Stimulated activated CD4-positive, alpha-beta T cell treated with anti-CD3 and anti-CD28 coated beads, Interleukin-4, amount 100 ng/mL, for 24 hours (primary cell): ENCODE results near the gene LSM7.
"Not testable (repeated sequence)": the region's sequence is repeated elsewhere in the genome, so short reads cannot be mapped to it uniquely, and the experiment has no call there.

Source experiments
- DNase-seq: peaks from one replicate; pipeline ENCODE4 v3.0.0-alpha.2; 2020

Gene LSM7

DNA sequence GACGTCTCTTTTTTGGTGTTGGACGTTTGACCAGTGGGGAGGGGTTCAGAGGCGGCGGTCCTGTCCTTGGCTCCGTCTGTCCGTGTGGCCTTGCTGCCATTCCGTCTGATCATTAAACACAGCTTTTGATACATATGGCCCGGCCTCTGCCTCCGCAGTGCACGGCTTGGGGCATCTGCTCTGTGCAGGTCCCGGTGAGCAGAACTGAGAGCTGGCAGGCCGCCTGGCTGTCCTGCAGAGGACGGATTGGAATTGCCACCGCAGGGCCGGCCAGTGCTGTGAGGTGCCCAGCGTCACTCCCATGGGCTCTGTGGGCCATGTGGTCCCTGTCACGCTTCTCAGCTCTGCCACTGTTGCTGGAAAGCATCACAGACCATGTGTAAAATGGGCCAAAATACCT lies 26.3 kb upstream of the LSM7 start:
- DNase-seq, result no peak

DNA sequence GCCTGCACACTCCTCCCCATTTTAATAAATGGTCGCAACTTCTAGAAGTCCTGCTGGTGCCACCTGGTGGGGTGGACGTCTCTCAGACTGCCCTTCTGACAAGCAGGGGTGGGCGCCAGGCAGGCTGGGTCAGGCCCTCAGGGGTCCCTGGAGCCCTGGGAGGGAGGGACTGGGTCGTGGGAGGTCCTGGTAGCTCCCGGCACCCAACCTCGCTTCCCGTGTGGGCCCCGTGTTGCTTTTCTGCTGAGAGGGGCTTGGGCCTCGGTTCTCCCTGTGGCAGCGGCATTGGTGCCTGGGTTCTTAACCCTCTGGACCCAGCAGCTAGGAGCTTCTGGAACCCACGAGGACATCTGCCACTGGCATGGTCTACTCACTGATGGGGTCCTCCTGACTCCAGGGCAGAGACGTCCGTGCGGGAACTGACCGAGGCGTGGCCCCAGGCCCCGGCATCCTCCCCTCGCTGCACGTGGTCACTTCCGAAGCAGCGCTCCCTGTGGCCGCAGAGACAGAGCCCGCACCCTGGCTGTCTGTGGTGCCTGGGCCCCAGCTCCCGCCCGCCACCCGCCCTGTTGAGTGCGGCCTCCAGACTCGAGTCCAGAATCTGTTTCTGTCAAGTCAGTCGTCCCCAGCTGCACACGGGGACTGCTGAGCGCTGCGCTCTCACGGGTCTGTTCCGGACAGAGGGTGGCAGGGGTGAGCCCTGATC lies 25.7 kb upstream of the LSM7 start:
- no peak for DNase-seq

DNA sequence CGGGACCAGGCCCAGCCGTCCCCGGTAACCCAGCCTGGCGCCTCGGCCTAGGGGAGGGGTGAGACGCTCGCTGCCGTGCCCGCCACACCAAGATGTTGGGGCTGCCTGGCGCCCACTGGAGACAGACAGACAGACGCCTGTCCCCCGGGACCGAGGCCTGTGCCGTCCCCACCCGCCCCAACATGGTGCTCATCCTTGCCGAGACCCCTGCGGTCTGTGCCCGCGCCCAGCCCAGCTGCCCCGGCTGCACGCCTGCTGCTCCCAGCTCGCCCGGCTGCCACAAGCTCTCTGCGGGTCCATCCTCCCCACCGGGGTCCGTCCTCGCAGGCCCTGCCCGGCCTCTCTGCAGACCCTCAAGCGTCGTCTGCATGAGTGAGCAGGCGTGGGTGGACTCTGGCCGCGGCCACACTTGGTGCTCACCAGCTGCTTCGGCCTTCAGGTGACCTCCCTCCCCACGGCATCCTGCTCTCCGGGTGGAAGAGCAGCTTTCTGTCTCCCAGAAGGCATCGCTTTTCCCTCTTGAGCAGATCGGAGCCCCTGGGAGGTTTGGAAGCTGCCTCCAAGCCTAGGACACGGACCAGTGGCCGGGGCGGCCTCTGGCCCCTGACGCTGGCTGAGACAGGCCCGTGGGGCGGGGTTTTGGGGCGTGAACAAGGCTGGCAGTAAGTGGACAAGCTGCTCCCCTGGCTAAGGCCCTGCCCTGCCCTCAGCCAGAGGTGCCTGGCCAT lies 24.9 kb upstream of the LSM7 start:
- DNase-seq, result no peak

DNA sequence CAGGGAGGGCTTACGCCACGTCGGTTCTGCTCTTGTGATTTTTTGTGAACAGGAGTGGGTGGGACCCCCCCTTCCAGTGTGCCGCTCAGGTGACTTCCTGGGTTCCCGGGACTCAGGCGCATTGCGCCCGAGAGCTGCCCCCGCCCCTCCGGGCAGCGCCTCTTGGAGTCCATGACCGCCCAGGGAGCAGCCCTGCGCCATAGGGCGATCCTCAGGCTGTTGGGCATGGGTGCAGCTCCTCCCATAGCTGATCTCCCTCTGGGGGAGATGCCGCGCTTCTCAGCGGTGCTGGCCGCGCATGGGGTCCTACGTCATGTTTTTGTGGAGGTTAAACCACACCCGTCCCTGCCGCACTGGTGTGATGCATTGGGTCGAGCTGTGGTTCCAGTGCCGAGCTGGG lies 23.7 kb upstream of the LSM7 start:
- no peak for DNase-seq

DNA sequence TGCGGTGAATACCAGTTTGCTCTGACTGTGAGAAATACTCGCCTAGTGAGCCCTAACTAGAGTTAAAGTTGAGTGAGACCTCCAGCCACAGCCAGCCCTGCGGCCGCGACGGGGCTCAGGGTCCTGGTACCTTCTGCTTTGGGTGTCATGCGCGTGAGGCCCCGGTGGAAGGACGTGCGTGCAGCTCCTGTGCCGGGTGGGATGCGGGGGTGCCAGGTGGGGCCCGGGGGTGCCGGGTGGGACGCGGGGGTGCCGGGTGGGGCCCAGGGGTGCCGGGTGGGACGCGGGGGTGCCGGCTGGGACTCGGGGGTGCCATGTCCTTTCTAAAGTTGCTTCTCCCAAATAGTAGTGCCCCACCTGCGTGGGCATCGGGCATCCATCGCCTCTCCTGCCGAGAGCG lies 23.2 kb upstream of the LSM7 start:
- no peak for DNase-seq

DNA sequence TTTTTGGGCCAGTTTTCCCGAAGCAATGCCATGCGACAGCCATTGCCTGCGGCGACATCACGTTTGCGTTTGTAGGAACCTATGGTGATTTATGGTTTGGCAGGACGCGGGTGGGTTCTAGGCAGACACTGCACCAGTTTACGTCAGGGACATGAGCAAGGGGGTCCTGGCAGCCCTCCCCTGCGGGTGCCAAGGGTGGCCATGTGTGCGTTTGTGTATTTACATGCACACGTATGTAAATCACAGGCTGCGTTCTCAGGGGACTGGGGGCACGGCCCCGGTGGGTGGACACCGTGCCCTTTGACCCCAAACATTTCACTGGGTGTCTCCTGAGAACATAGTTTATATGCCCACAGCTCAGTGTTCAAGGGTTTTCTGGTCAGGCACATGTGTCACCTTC lies 22.3 kb upstream of the LSM7 start:
- DNase-seq, result no peak

DNA sequence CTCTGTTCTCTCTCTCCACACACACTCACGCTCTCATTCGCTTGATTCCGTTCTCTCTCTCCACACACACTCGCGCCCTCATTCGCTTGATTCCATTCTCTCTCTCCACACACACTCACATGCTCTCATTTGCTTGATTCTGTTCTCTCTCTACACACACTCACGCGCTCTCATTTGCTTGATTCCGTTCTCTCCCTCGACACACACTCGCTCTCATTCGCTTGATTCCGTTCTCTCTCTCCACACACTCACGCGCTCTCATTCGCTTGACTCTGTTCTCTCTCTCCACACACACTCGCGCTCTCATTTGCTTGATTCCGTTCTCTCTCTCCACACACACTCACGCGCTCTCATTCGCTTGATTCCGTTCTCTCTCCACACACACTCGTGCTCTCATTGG lies 21.4 kb upstream of the LSM7 start:
- not testable (repeated sequence) for DNase-seq

DNA sequence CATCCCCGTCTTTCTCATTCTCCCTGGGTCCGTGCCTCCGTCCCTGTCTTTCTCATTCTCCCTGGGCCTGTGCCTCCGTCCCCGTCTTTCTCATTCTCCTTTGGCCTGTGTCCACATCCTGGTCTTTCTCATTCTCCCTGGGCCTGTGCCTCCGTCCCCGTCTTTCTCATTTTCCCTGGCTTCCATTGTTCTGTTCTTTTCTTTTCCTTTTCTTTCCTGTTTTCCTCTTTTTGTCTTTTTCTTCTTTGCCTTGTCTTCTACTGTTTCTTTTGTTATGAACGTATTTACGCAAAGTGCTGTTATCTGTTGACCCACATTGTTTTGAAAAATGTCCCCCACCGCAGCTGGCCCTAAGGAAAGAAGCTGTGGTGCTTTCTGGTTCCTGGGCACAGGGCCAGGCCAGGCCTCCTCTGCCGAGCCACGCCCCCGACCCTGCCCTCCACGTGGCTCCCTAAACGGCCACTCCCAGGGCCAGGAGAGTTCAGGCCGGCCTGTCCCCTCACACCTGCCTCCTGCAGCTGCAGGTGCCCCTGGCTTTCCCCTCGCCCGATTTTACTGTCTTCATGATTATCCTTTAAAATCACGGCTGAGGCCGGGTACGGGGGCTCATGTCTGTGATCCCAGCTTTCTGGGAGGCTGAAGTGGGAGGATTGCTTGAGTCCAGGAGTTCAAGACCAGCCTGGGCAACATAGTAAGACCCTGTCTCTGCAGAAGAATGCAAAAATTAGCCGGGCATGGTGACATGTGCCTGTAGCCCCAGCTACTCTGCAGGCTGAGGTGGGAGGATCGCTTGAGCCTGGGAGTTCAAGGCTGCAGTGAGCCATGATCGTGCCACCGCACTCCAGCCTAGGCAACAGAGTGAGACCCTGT lies 17.6 kb upstream of the LSM7 start:
- DNase-seq, result no peak

DNA sequence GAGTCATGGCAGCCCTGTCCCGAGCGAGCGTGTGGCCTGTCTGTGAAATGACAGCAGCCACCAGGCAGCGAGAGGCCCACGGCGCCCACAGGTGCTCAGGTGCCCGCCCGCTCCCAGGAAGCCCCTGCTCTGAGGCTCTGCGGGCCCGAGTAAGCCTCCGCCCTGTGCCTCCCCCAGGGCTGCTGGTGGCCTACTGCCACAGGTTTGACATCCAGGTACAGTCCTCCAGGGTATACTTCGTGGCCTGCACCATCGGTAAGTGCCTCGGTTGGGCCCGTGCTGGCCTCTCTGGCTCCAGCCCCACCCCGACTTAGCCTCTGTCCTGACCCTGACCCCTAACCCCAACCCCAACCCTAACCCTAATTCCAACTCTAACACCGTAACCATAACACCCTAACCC lies 16.7 kb upstream of the LSM7 start:
- DNase-seq, result no peak

DNA sequence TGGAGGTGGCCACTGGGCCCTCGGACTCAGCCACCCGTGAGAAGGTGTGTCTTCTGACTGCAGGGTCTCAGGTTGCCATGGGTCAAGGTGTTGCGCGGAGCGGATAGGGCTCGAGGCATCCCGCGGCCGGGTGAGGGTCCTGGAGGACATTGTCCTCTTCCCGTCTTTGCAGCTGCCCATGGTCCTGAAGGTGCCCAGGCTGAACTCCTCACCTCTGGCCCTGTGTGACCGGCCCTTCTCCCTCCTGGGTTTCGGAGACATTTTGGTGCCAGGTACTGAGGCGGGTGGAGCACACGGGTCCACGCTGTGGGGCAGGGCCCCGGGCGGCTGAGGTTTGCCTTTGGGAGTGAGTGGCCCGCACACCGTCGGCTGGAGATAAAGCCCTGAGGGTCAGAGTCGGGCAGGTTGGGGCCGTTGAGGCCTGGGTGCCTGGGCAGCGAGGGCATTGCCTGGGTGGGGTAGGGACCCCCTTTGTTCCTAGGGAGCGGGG lies 16.0 kb upstream of the LSM7 start:
- DNase-seq, result no peak

DNA sequence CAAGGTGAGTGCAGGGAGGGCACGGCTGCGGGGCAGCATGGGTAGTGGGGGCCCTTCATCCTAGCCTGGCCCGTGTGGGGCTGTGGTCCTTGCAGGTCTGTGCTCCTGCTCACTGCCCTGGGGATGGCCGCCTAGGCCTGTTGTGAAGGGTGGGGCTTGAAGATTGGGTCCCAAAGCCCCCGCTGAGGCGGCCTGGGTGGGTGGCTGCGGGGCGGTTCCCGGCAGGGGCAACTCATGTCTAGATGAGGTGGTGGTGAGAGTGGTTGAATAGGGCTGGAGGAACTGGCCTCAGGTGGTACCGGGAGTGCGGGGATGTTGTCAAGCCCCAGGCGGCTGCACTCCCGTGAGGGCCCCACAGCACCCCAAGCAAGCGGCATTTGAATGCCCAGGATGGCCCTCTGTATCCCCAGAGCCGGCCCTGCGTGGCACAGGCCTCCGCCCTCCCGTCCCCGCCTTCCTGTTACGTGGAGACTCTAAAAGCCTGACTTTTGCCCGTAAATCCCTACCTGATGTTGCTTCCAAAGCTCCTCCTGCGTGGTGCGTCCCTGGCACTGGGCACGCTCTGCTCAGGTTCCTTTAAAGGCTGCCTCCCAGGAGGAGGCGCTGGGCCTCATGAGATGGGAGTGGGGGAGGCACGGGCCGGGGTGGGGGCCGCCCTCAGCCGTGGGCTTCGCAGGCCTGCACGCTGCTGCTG lies 15.1 kb upstream of the LSM7 start:
- no peak for DNase-seq

DNA sequence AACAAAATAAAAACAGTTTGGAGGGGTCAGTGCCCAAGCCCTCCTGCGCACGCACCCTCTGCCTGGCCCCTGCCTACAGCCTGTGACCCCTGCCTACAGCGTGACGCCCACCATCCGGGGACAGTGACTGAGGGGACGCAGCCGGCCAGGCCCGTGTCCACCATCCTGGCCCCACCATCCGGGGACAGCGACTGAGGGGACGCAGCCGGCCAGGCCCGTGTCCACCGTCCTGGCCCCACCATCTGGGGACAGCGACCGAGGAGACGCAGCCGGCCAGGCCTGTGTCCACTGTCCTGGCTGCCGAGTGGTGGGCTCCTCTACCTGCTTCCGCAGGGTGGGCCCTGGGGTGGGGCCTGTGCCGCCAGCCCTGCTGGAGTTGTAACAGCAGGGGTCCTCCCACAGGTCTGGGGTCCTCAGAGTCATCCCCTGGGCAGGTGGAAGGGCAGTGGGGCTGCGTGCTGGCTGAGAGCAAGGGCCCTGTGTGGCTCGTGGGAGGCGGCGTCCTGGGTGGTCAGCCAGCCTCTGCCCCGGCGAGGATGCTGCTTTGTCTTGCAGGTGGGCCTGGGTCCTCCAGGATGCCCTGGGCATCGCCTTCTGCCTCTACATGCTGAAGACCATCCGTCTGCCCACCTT lies 14.4 kb upstream of the LSM7 start:
- no peak for DNase-seq

DNA sequence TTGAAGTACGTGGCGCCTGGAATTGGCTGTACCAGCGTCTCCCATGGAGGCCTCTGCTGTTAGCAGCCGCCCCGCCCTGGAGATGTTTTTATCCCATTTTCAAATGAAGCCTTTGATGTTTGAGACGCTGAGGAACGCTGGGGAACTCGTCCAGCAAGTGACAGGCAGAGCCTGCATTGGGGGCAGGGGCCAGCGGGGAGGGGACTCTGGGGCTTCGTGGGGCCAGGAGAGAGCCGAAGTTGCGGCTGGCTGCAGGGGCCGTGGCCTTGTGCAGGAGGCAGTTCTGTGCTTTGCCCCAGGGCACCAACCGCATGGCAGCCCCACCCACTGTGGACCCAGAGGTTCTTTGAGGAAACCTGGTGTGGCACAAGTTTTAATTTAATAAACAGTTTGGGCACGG lies 13.6 kb upstream of the LSM7 start:
- DNase-seq, result no peak

DNA sequence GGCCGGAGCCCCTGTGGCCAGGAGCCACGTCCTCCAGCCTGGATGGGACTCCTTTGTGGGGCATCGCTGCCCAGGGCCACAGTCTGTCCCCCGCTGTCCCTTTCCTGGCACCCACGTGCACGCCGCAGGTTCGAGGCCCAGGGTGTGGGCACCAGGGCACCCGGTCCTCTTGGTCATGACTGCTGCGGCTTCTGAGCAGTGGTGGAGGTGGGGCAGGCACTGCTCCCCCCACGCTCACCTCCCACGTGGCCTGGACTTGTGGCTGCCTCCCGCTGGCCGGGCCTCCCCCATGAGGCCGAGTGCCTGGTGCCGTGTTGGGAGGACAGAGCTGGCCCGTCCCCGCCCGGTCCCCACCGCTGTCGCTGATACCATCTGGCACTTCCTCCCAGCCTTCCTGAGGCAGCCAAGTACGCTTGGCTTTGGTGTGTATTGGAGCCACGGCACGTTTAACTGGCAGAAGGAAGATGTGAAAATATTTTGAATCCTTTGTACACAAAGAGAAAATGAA lies 12.9 kb upstream of the LSM7 start:
- DNase-seq, result no peak

DNA sequence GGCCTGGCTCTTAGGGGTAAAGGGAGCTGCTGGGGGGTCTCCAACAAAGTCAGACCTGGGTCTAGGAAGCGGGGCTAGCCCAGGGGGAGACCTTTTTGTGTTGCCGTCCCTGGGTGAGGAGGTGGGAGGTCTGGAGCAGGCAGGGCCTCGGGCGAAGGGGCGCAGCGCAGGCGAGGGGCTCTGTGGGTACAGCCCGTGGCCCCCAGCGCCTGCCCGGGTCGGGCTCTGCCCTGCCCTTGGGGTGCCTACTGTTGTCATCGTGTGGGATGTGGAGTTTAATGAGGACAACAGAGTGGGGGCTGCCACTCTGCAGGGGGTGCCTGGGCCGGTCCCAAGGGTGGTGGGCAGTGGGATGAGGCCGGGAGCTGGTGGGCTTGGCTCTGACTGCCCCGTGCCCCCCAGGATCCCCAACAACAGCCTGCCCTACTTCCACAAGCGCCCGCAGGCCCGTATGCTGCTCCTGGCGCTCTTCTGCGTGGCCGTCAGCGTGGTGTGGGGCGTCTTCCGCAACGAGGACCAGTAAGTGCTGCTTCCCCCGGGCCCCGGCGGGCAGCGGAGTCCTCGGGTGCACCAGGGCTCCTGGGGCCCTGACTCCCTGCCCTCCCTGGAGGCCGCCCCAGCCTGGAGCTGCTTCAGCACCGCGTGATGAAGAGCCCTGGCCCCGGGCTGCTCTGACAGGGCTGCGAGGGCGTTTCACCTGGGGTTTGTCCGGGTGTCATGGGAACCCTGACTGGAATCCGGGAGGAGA lies 12.3 kb upstream of the LSM7 start:
- no peak for DNase-seq

DNA sequence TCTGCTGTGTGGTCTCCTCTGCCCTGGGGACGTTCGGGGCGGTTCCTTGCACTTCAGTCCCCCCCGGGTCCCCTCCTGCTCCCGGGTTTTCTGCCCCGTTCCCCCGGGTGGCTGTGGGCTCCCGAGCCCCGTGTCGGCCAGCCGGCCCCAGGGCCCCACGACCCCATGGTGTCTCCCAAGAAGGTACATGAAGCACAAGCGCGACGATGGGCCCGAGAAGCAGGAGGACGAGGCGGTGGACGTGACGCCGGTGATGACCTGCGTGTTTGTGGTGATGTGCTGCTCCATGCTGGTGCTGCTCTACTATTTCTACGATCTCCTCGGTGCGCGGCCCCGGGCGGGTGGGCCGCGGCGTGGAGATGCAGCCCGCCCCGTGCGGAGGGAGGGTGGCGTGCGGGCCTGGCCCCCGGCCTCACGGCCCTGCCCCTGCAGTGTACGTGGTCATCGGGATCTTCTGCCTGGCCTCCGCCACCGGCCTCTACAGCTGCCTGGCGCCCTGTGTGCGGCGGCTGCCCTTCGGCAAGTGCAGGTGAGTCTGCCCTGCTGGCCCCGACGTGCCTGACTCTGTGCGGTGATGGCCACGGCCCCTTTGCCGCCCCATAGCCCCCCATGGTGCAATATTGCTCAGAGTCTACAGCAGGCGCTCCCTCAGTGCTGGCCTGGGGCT lies 11.4 kb upstream of the LSM7 start:
- no peak for DNase-seq

DNA sequence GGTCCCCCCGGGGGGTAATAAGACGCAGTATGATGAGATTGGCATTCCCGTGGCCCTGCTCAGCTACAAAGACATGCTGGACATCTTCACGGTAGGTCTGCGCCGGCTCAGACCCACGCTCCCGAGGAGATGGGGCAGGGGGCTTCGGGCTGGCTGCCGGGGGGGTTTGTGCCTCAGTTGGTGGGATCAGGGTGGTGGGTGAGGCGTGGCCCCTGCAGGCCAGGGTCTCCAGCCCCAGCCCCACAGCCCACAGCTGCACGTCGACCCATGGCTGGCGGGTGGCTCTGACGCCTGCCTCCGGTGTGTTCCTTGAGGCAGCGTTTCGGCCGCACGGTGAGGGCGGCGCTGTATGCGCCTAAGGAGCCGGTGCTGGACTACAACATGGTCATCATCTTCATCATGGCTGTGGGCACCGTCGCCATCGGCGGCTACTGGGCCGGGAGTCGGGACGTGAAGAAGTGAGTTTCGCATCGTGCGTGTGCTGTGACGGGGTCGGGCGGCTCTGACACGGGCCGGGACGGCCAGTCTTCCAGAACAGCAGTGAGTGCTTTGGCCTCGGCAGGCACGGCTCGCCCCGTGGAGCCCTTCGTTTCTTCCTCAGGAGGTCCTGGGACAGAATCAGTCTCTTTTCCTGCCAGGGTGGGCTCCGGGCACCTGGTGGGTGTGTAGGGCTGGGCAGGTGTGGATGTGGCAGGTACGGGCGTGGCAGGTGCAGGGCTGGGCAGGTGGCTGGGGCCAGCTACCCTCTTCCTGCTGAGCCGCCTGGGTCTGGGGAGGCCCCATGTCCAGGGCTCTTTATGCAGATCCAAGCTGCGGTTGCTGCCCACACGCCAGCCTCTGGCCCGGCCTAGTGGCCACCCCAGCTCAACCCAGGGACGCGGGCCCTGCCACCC lies 10.6 kb upstream of the LSM7 start:
- no peak for DNase-seq

DNA sequence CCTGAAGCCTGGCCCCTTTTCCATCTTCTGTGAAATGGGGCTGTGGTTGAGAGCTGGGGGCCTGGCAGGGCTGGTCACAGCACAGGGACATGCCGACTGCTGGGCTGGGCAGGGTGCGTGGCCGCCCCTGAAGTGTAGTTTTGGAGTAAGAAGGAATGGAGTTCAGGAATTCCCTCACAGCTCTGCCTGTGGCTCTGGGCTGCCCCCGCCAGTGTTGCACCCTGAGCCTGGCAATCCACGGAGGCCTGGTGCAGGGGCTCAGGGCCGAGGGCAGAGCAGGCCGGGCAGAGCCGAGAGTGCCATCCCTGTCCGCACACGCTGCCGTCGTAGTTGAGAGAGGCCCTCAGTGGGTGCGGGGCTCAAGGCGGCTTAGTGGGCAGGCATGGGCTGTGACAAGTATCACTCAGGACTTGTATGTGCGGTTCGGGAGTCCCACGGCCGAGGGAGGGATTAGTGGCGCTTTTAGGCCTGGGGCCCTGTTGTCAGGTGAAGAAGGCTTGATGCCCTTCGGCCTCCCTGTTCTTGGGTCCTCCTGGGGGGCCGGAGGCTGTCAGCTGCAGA lies 9.7 kb upstream of the LSM7 start:
- no peak for DNase-seq

DNA sequence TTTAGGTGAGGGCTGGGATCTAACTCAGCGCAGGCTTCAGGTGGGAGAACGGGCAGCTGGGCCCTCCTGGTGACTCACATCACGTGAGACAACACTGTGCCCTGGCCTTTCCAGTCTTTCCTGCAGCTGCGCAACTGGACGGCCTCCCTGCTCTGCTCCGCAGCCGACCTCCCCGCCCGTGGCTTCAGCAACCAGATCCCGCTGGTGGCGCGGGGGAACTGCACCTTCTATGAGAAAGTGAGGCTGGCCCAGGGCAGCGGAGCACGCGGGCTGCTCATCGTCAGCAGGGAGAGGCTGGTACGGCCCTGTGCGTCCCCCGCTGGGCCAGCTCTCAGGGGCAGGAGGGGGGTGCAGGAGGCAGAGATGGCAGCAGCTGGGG lies 8.9 kb upstream of the LSM7 start:
- no peak for DNase-seq
